Measurements from ENCODE around the gene THEMIS. TPM values are rescaled to one million over a fixed set of nuclear protein-coding genes. Genes with fewer than 3 reads are reported as not detected.

The THEMIS gene
- total RNA-seq, 6 experiments from 2014 or later: 0.12 to 0.28 (median 0.25) TPM

GRCh38 chr6:127841811-127842210 lies 59.0 kb downstream of the THEMIS start:
- Mint-ChIP-seq H3K9me3 (no peaks in the 10 kb centered on the region), H3K27me3 (ENCODE audit: insufficient read depth) (peaks cover 2% of the 10 kb centered on the region; the same call in 1 of the 2 replicates), H3K36me3 (ENCODE audit: low read depth) (no peaks in the 10 kb centered on the region), H3K27ac (no peak overlapping the region), H3K4me1 (ENCODE audit: low read depth) (peaks cover 33% of the 10 kb centered on the region), H3K4me3 (no peak overlapping the region; the same call in 1 of the 2 replicates)
- TF ChIP-seq CTCF (IDR thresholded peaks at IDR 0.05): no peak
- no peak for DNase-seq

GRCh38 chr6:127834136-127834535 lies 66.7 kb downstream of the THEMIS start:
- Mint-ChIP-seq H3K27me3 (ENCODE audit: insufficient read depth) (no peaks in the 10 kb centered on the region), H3K36me3 (ENCODE audit: low read depth) (no peaks in the 10 kb centered on the region), H3K9me3 (no peaks in the 10 kb centered on the region), H3K4me3 (no peak overlapping the region), H3K27ac (no peak overlapping the region), H3K4me1 (ENCODE audit: low read depth) (peaks cover 22% of the 10 kb centered on the region)
- no peak for DNase-seq
- TF ChIP-seq CTCF (IDR thresholded peaks at IDR 0.05): no peak

GRCh38 chr6:127833336-127833735 lies 67.5 kb downstream of the THEMIS start:
- Mint-ChIP-seq H3K4me1 (ENCODE audit: low read depth) (peaks cover 22% of the 10 kb centered on the region), H3K27me3 (ENCODE audit: insufficient read depth) (no peaks in the 10 kb centered on the region), H3K36me3 (ENCODE audit: low read depth) (no peaks in the 10 kb centered on the region), H3K4me3 (no peak overlapping the region), H3K9me3 (no peaks in the 10 kb centered on the region), H3K27ac (no peak overlapping the region)
- no peak for DNase-seq
- TF ChIP-seq CTCF (IDR thresholded peaks at IDR 0.05): no peak

- no peak overlapping the region for H3K27ac Mint-ChIP-seq
- TF ChIP-seq CTCF (IDR thresholded peaks at IDR 0.05): no peak
- peaks cover 22% of the 10 kb centered on the region for H3K4me1 Mint-ChIP-seq (ENCODE audit: low read depth)
- no peak overlapping the region for H3K4me3 Mint-ChIP-seq
- H3K36me3 Mint-ChIP-seq (ENCODE audit: low read depth): no peaks in the 10 kb centered on the region
- H3K27me3 Mint-ChIP-seq (ENCODE audit: insufficient read depth): no peaks in the 10 kb centered on the region
- H3K9me3 Mint-ChIP-seq: no peaks in the 10 kb centered on the region
- peak; percentile 39 for DNase-seq
These were observed 68.5 kb downstream of the THEMIS start for GRCh38 chr6:127832381-127832780.

GRCh38 chr6:127824061-127824460 lies 76.8 kb downstream of the THEMIS start:
- no peak for TF ChIP-seq CTCF (IDR thresholded peaks at IDR 0.05)
- peak overlapping the region; percentile 11; the same call in 1 of the 2 replicates for H3K4me3 Mint-ChIP-seq
- no peak overlapping the region for H3K27ac Mint-ChIP-seq

GRCh38 chr6:127821431-127821830 lies 79.4 kb downstream of the THEMIS start:
- TF ChIP-seq CTCF (IDR thresholded peaks at IDR 0.05): no peak
- Mint-ChIP-seq H3K36me3 (ENCODE audit: low read depth) (no peaks in the 10 kb centered on the region), H3K27me3 (ENCODE audit: insufficient read depth) (no peaks in the 10 kb centered on the region; the same call in 1 of the 2 replicates), H3K4me3 (no peak overlapping the region), H3K4me1 (ENCODE audit: low read depth) (peaks cover 11% of the 10 kb centered on the region), H3K9me3 (no peaks in the 10 kb centered on the region), H3K27ac (no peak overlapping the region)
- DNase-seq: no peak

More at GRCh38 chr6:127824061-127824460, 76.8 kb downstream of the THEMIS start:
- Mint-ChIP-seq H3K36me3 (ENCODE audit: low read depth) (no peaks in the 10 kb centered on the region), H3K9me3 (no peaks in the 10 kb centered on the region), H3K4me1 (ENCODE audit: low read depth) (peaks cover 11% of the 10 kb centered on the region), H3K27me3 (ENCODE audit: insufficient read depth) (no peaks in the 10 kb centered on the region; the same call in none of the 2 replicates)
- no peak for DNase-seq
